Hematopoietic multipotent progenitor cell treated with erythropoietin and hydrocortisone succinate and interleukin-3 and kit ligand, for 15 days (in vitro differentiated cells): ENCODE data around the gene C19orf81.

Experiments
- DNase-seq: peaks from one replicate; pipeline ENCODE4 v3.0.0-alpha.2; 2015; ENCODE audit warnings: low spot score

Gene C19orf81

GRCh38 chr19:50659318-50660087, 10.3 kb downstream of the C19orf81 start:
- DNase-seq, result no peak

- no peak for DNase-seq
Measured at GRCh38 chr19:50660088-50660366, 10.8 kb downstream of the C19orf81 start.

GRCh38 chr19:50661023-50661422, 11.8 kb downstream of the C19orf81 start:
- no peak for DNase-seq

- DNase-seq, result no peak
Measured at GRCh38 chr19:50661766-50662650, 12.8 kb downstream of the C19orf81 start.

GRCh38 chr19:50662651-50663481, 13.6 kb downstream of the C19orf81 start:
- DNase-seq, result no peak

- no peak for DNase-seq
Measured at GRCh38 chr19:50663482-50663790, 14.2 kb downstream of the C19orf81 start.

GRCh38 chr19:50664204-50664603, 15.0 kb downstream of the C19orf81 start:
- DNase-seq, result no peak

GRCh38 chr19:50666346-50667176, 17.3 kb downstream of the C19orf81 start:
- no peak for DNase-seq

- no peak for DNase-seq
Measured at GRCh38 chr19:50667177-50667758, 18.0 kb downstream of the C19orf81 start.

- DNase-seq, result no peak
Measured at GRCh38 chr19:50667759-50668231, 18.6 kb downstream of the C19orf81 start.

GRCh38 chr19:50668416-50668815, 19.2 kb downstream of the C19orf81 start:
- DNase-seq, result no peak

GRCh38 chr19:50668879-50669278, 19.6 kb downstream of the C19orf81 start:
- no peak for DNase-seq

- peak; percentile 63 for DNase-seq
Measured at GRCh38 chr19:50669302-50670101, 20.3 kb downstream of the C19orf81 start.

GRCh38 chr19:50670102-50670380, 20.8 kb downstream of the C19orf81 start:
- DNase-seq, result no peak

- DNase-seq, result no peak
Measured at GRCh38 chr19:50673118-50673517, 23.9 kb downstream of the C19orf81 start.

GRCh38 chr19:50676625-50677197, 27.5 kb downstream of the C19orf81 start:
- no peak for DNase-seq

- DNase-seq, result no peak
Measured at GRCh38 chr19:50677636-50678035, 28.4 kb downstream of the C19orf81 start.

- no peak for DNase-seq
Measured at GRCh38 chr19:50678323-50678722, 29.1 kb downstream of the C19orf81 start.

- DNase-seq, result peak; percentile 81
Measured at GRCh38 chr19:50679177-50680125, 30.2 kb downstream of the C19orf81 start.
